ENCODE data around the gene NR5A1. TPM values are rescaled to one million over a fixed set of nuclear protein-coding genes. Genes with fewer than 3 reads are reported as not detected.

Gene NR5A1
- total RNA-seq, 1 experiment from 2014 or later: not detected

- DNase-seq (ENCODE audit: low read depth): no peak
Observed at GRCh38 chr9:124465736-124466135, 41.5 kb downstream of the NR5A1 start.

GRCh38 chr9:124462739-124463138 lies 44.5 kb downstream of the NR5A1 start:
- DNase-seq (ENCODE audit: low read depth): no peak

- DNase-seq (ENCODE audit: low read depth): no peak
Observed at GRCh38 chr9:124458441-124458840, 48.8 kb downstream of the NR5A1 start.

- no peak for DNase-seq (ENCODE audit: low read depth)
Observed at GRCh38 chr9:124457887-124458431, 49.2 kb downstream of the NR5A1 start.

GRCh38 chr9:124457079-124457886 lies 49.9 kb downstream of the NR5A1 start:
- no peak for DNase-seq (ENCODE audit: low read depth)

- no peak for DNase-seq (ENCODE audit: low read depth)
Observed at GRCh38 chr9:124456341-124457078, 50.7 kb downstream of the NR5A1 start.

- no peak for DNase-seq (ENCODE audit: low read depth)
Observed at GRCh38 chr9:124455820-124456219, 51.4 kb downstream of the NR5A1 start.

GRCh38 chr9:124454791-124455443 lies 52.3 kb downstream of the NR5A1 start:
- no peak for DNase-seq (ENCODE audit: low read depth)

- no peak for DNase-seq (ENCODE audit: low read depth)
Observed at GRCh38 chr9:124454296-124454695, 52.9 kb downstream of the NR5A1 start.

GRCh38 chr9:124453586-124454191 lies 53.5 kb downstream of the NR5A1 start:
- no peak for DNase-seq (ENCODE audit: low read depth)

- no peak for DNase-seq (ENCODE audit: low read depth)
Observed at GRCh38 chr9:124452841-124453585, 54.2 kb downstream of the NR5A1 start.

GRCh38 chr9:124452326-124452725 lies 54.9 kb downstream of the NR5A1 start:
- DNase-seq (ENCODE audit: low read depth): no peak

- DNase-seq (ENCODE audit: low read depth): no peak
Observed at GRCh38 chr9:124450931-124451661, 56.1 kb downstream of the NR5A1 start.

- DNase-seq (ENCODE audit: low read depth): no peak
Observed at GRCh38 chr9:124450241-124450924, 56.8 kb downstream of the NR5A1 start, which contains the start of gene ADGRD2. Gene ADGRD2 (plus strand): TSS chr9:124450451. CDS start chr9:124451667, 1,216 bp downstream.

GRCh38 chr9:124449381-124450151 lies 57.6 kb downstream of the NR5A1 start:
- no peak for DNase-seq (ENCODE audit: low read depth)

- no peak for DNase-seq (ENCODE audit: low read depth)
Observed at GRCh38 chr9:124448019-124448418, 59.2 kb downstream of the NR5A1 start.

- no peak for DNase-seq (ENCODE audit: low read depth)
Observed at GRCh38 chr9:124447297-124447661, 59.9 kb downstream of the NR5A1 start.

- no peak for DNase-seq (ENCODE audit: low read depth)
Observed at GRCh38 chr9:124444166-124444565, 63.0 kb downstream of the NR5A1 start.

GRCh38 chr9:124443625-124444024 lies 63.6 kb downstream of the NR5A1 start:
- no peak for DNase-seq (ENCODE audit: low read depth)
